NB4 (cell line): ENCODE measurements around the gene USP31.

ENCODE experiments used
- DNase-seq: peaks from one replicate; pipeline ENCODE4 v3.0.0; 2010; ENCODE audit warnings: low read depth
- H3K4me3 ChIP-seq: one replicate; pipeline ENCODE4 v1.5.1; 2011; ENCODE audit warnings: mild to moderate bottlenecking, low read depth, low read length, moderate library complexity
- MYC ChIP-seq: IDR thresholded peaks from 2 replicates; pipeline ENCODE4 v1.6.1; 2011; ENCODE audit warnings: low read depth, low read length
- POLR2A ChIP-seq: IDR thresholded peaks from 2 replicates; pipeline ENCODE4 v1.6.1; 2011; ENCODE audit warnings: mild to moderate bottlenecking; ENCODE audit not compliant: insufficient read length; ENCODE audit errors: extremely low read depth
- TF ChIP-seq, protein P1 (sequence below): IDR thresholded peaks from one replicate; pipeline ENCODE4 v1.5.1; 2012; ENCODE audit warnings: low read depth, low read length
- TF ChIP-seq, protein P2 (sequence below): IDR thresholded peaks from 2 replicates; pipeline ENCODE4 v1.6.1; 2011; ENCODE audit warnings: low read depth, low read length

USP31 gene

DNA sequence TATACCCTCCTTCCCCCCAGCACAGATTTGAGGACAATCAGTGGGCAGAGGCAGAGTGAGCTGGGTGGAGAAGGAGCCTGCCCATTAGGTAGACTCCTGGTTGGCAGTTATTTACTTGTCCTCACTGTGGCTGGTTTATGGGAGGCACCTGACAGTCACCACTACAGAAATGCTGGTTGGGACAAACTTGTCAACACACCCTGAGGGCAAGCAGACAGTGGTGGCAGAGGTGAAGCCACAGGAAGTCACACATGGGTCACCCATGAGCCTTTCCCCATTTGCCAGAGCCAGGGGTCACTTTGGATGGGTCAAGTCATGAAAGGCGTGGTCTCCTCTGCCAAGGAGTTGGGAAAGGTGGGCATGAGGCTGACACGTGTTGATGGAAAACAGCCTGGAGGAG, 39.7 kb upstream of the USP31 start:
- DNase-seq = no peak
- TF ChIP-seq, protein P1, sequence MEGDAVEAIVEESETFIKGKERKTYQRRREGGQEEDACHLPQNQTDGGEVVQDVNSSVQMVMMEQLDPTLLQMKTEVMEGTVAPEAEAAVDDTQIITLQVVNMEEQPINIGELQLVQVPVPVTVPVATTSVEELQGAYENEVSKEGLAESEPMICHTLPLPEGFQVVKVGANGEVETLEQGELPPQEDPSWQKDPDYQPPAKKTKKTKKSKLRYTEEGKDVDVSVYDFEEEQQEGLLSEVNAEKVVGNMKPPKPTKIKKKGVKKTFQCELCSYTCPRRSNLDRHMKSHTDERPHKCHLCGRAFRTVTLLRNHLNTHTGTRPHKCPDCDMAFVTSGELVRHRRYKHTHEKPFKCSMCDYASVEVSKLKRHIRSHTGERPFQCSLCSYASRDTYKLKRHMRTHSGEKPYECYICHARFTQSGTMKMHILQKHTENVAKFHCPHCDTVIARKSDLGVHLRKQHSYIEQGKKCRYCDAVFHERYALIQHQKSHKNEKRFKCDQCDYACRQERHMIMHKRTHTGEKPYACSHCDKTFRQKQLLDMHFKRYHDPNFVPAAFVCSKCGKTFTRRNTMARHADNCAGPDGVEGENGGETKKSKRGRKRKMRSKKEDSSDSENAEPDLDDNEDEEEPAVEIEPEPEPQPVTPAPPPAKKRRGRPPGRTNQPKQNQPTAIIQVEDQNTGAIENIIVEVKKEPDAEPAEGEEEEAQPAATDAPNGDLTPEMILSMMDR = no peak
- TF ChIP-seq MYC (no peak), POLR2A (no peak)
- TF ChIP-seq, protein P2, sequence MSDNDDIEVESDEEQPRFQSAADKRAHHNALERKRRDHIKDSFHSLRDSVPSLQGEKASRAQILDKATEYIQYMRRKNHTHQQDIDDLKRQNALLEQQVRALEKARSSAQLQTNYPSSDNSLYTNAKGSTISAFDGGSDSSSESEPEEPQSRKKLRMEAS = no peak
- H3K4me3 ChIP-seq = no peak overlapping the region

DNA sequence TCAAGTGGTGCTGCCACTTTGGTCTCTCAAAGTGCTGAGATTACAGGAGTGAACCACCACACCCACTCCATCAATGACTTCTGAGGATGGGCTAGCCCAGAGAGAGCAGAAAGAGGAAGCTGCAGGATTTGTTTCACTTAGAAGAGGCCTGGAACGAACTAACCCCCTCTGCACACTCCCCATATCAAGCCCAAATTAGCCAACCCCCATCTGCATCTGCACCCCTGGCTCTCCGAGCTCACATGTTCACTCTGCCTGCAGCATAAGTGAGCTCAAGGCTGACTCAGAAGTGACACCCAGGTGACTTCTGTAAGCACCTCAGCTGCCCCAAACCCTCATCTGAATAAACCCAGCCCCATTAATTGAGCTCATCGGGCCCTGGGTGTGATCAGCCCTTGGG, 38.1 kb upstream of the USP31 start:
- no peak overlapping the region for H3K4me3 ChIP-seq
- no peak for DNase-seq
- TF ChIP-seq POLR2A (no peak), MYC (no peak)
- TF ChIP-seq, protein P2 = no peak
- TF ChIP-seq, protein P1 = no peak

DNA sequence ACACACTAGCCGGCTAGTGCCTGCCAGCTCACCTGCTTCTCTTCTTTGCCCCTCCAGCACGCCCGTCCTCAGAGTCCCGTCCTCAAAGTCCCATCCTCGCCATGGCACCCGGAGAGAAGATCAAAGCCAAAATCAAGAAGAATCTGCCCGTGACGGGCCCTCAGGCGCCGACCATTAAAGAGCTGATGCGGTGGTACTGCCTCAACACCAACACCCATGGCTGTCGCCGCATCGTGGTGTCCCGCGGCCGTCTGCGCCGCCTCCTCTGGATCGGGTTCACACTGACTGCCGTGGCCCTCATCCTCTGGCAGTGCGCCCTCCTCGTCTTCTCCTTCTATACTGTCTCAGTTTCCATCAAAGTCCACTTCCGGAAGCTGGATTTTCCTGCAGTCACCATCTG, 36.9 kb upstream of the USP31 start:
- no peak for DNase-seq
- H3K4me3 ChIP-seq = no peak overlapping the region
- TF ChIP-seq, protein P2 = no peak
- no peak for TF ChIP-seq POLR2A
- TF ChIP-seq, protein P1 = no peak
- no peak for TF ChIP-seq MYC

DNA sequence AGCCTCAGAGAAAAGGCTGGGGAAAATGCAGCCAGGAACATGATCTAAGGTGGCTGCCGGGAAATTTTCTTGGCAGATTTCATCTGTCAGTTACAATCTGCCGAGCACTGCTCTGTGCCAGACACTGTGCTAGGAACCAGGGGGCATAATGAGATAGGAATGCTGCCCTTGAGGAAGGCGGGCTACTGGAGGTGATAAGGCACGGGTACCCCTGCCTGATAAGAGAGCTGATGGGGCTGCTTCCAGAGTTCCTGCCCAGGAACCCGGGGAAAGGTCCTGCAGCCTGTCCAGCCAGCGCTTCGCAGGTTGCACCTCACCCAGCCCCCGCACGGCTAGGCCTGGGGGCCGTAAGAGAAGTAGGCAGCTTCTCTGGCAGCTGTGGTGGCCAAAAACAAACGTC, 36.4 kb upstream of the USP31 start:
- DNase-seq = no peak
- TF ChIP-seq, protein P1 = no peak
- TF ChIP-seq POLR2A (no peak), MYC (no peak)
- TF ChIP-seq, protein P2 = no peak
- no peak overlapping the region for H3K4me3 ChIP-seq

DNA sequence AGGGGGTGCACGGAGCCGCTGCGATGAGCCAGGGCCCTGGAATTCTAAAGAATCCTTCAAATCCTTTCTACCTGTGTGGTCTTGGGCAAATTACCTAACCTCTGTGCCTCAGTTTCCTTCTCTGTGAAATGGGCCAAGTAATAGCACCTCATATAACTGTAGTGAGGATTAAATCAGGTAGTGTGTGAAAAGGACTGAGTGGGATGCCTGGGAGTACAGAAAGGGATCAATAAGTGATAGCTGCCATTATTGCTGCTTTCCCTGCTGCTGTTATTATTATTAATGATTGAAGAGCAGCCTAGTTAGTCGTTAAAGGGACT, 34.3 kb upstream of the USP31 start:
- H3K4me3 ChIP-seq = no peak overlapping the region
- TF ChIP-seq, protein P2 = no peak
- TF ChIP-seq, protein P1 = no peak
- TF ChIP-seq POLR2A (no peak), MYC (no peak)
- DNase-seq = no peak
